GM10847 (cell line): ENCODE measurements around the gene MYO3B.

Source experiments
- POLR2A ChIP-seq: IDR thresholded peaks from 2 replicates; pipeline ENCODE4 v1.6.1; 2011; ENCODE audit not compliant: insufficient read length; ENCODE audit errors: extremely low read depth

Gene MYO3B

DNA sequence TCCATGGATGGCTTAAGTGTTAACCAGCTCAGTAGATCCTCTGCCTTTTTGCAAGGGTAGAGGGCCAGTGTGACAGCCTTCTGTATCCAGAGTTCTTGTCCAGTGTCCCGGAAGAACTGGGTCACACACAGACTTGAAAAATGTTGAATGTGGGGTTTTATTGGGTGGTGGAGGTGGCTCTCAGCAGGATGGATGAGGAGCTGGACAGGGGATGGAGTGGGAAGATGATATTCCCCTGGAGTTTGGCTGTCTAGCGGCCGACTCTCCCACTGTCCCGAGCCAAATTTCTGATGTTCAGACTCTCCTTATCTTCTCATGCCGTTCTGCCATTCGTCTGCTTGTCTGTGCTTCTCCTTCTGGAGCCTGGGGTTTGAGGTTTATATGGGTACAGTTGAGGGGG, 72.6 kb downstream of the MYO3B start:
- TF ChIP-seq POLR2A, result no peak

DNA sequence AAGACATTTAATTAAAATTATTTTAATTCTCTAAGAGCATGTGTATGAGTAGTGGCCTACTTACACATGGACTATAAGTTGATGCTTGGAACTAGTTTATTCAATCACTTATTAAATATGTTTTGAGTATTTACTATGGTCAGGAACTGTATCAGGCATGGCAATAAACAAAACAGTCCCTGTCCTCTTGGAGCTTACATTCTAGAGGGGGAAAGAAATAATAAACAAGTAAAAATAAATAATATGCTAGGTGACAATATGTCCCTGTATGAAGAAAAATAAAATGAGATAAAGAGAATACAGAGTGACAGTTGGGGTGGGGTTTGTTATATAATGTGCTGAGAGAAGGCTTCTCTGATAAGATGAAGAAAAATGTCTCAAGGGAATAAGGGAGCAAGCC, 74.5 kb downstream of the MYO3B start:
- no peak for TF ChIP-seq POLR2A

DNA sequence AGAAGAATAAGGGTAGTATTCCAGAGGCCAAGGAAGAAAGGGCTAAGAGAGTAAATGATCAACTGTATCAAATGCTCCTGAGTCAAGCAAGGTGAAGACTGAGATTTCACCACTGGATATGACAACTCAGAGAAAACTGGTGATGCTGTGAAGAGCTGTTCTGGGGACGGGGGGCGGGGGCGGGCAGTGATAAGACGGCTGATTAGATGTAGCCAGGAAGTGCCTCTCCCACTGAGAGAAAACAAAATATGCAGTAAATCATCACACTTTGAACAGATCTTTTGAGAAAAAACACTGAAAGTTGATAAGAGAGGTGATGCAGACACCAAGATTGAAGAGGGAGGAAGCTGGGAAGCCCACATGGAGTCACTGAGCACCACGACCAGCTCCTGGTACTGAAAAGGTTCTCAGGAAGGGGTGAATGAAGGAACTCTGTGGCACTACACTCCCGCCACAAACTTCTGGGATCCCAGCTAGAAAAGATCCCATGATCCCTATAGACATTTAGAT, 75.8 kb downstream of the MYO3B start:
- TF ChIP-seq POLR2A, result no peak

GRCh38 chr2:170254293-170254732, 76.4 kb downstream of the MYO3B start:
- TF ChIP-seq POLR2A, result no peak

- no peak for TF ChIP-seq POLR2A
These were observed 77.2 kb downstream of the MYO3B start for GRCh38 chr2:170255137-170255536.

DNA sequence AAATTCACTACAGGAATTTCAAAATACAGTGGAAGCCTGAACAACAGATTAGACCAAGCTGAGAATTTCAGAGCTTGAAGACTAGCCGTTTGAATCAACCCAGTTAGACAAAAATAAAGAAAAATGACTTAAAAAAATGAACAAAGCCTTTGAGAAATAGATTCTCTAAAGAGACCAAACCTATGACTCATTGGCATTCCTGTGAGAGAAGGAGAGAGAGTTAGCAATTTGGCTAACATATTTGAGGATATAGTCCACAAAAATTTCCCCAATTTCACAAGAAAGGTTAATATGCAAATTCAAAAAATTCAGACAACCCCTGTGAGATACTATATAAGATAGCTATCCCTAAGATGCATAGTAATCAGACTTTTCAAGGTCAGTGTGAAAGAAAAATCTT, 78.0 kb downstream of the MYO3B start:
- TF ChIP-seq POLR2A, result no peak

- TF ChIP-seq POLR2A, result no peak
These were observed 80.4 kb downstream of the MYO3B start for GRCh38 chr2:170258382-170258781.

DNA sequence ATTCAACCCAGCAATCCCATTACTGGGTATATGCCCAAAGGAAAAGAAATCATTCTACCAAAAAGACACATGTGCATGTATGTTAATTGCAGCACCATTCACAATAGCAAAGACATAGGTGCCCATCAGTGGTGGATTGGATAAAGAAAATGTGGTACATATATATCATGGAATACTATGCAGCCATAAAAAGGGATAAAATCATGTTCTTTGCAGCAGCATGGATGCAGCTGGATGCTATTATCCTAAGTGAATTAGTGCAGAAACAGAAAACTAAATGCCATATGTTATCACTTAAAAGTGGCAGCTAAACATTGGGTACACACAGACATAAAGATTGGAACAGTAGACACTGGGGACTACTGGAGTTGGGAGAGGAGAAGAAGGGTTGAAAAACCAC, 82.2 kb downstream of the MYO3B start:
- no peak for TF ChIP-seq POLR2A

- TF ChIP-seq POLR2A, result no peak
These were observed 83.6 kb downstream of the MYO3B start for GRCh38 chr2:170261566-170261965.

- no peak for TF ChIP-seq POLR2A
These were observed 84.4 kb downstream of the MYO3B start for GRCh38 chr2:170262343-170262742.

- no peak for TF ChIP-seq POLR2A
These were observed 84.9 kb downstream of the MYO3B start for GRCh38 chr2:170262806-170263205.

GRCh38 chr2:170264522-170264860, 86.5 kb downstream of the MYO3B start:
- no peak for TF ChIP-seq POLR2A

- no peak for TF ChIP-seq POLR2A
These were observed 86.9 kb downstream of the MYO3B start for GRCh38 chr2:170264865-170265264.

GRCh38 chr2:170265321-170265720, 87.4 kb downstream of the MYO3B start:
- TF ChIP-seq POLR2A, result no peak

- TF ChIP-seq POLR2A, result no peak
These were observed 88.4 kb downstream of the MYO3B start for GRCh38 chr2:170266358-170266757.

DNA sequence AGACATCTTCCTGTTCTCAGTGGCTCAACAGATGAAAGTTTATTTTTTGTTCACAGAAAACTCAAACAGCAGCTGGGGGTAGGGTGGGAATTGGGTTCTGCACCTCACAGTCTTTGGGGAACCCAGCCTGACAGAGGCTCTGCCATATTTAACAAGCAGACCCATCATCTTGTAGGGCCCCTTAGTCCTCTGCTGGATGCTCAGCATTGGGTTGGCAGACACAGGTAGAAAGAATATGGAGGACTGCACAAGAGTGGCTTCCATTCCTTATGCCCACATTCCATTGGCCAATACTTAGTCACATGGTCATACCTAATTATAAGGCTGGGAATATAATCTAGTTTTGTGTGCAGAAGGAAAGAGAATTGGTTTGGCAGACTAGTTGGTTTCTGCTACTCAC, 89.1 kb downstream of the MYO3B start:
- TF ChIP-seq POLR2A, result no peak

- TF ChIP-seq POLR2A, result no peak
These were observed 92.4 kb downstream of the MYO3B start for GRCh38 chr2:170270278-170270864.
